GM12878 (cell line): ENCODE measurements around the gene MLN.

ENCODE experiments used
- CHD2 ChIP-seq: IDR thresholded peaks from 2 replicates; pipeline ENCODE4 v1.6.1; 2011; ENCODE audit warnings: low read depth, low read length, improper control_type of control experiment, borderline replicate concordance
- RAD51 ChIP-seq: fragments of 450-650 bp; IDR thresholded peaks from 2 replicates; pipeline ENCODE4 v1.6.1; 2016; ENCODE audit warnings: moderate library complexity, mild to moderate bottlenecking, inconsistent platforms
- RCOR1 ChIP-seq: conservative IDR thresholded peaks from 2 replicates; pipeline ENCODE4 v1.6.1; 2012; ENCODE audit warnings: low read depth, low read length, improper control_type of control experiment
- TF ChIP-seq, protein P1 (sequence below), 3 experiments: IDR thresholded peaks in 2 of 3; conservative IDR thresholded peaks in 1 of 3; 2 replicates each; pipeline ENCODE4 v1.5.1; 2011; ENCODE audit warnings: low read depth in 3 of 3, low read length in 3 of 3, mild to moderate bottlenecking in 3 of 3, control low read depth in 2 of 3, moderate library complexity in 2 of 3, inconsistent platforms in 1 of 3, mixed read lengths in 1 of 3; ENCODE audit not compliant: control insufficient read depth in 2 of 3, insufficient read depth in 1 of 3; ENCODE audit errors: extremely low read depth in 1 of 3
- TF ChIP-seq, protein P2 (sequence below): IDR thresholded peaks from 2 replicates; pipeline ENCODE4 v1.6.1; 2012; ENCODE audit warnings: mild to moderate bottlenecking, low read depth, low read length

DNA sequence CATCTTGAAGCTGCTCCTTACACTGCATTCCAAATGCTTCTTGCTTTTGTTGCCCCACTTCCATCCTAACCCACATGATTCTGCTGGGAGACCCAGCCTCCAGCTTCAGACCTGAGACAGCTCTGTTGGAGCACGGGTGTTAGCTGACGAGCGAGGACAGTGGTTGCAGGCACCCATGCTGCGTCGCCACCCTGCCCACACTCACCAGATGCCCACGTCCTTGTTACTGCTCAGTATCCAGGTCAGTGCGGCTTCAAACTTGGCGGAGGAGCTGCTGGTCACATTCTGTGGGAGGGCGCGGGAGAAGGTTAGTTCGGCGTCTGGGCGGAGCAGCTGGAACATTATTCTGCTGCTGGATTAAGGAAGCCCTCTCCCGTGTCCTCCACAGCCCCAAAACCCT, 23.9 kb downstream of the MLN start:
- TF ChIP-seq CHD2 (no peak), RCOR1 (no peak), RAD51 (no peak)
- TF ChIP-seq, protein P1, sequence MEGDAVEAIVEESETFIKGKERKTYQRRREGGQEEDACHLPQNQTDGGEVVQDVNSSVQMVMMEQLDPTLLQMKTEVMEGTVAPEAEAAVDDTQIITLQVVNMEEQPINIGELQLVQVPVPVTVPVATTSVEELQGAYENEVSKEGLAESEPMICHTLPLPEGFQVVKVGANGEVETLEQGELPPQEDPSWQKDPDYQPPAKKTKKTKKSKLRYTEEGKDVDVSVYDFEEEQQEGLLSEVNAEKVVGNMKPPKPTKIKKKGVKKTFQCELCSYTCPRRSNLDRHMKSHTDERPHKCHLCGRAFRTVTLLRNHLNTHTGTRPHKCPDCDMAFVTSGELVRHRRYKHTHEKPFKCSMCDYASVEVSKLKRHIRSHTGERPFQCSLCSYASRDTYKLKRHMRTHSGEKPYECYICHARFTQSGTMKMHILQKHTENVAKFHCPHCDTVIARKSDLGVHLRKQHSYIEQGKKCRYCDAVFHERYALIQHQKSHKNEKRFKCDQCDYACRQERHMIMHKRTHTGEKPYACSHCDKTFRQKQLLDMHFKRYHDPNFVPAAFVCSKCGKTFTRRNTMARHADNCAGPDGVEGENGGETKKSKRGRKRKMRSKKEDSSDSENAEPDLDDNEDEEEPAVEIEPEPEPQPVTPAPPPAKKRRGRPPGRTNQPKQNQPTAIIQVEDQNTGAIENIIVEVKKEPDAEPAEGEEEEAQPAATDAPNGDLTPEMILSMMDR (IDR thresholded peaks at IDR 0.05 in 2 of 3, conservative IDR thresholded peaks at IDR 0.05 in 1 of 3; ENCODE audit: control insufficient read depth in 2 of 3, extremely low read depth in 1 of 3, insufficient read depth in 1 of 3, low read depth in 3 of 3, low read length in 3 of 3), result no peak
- TF ChIP-seq, protein P2, sequence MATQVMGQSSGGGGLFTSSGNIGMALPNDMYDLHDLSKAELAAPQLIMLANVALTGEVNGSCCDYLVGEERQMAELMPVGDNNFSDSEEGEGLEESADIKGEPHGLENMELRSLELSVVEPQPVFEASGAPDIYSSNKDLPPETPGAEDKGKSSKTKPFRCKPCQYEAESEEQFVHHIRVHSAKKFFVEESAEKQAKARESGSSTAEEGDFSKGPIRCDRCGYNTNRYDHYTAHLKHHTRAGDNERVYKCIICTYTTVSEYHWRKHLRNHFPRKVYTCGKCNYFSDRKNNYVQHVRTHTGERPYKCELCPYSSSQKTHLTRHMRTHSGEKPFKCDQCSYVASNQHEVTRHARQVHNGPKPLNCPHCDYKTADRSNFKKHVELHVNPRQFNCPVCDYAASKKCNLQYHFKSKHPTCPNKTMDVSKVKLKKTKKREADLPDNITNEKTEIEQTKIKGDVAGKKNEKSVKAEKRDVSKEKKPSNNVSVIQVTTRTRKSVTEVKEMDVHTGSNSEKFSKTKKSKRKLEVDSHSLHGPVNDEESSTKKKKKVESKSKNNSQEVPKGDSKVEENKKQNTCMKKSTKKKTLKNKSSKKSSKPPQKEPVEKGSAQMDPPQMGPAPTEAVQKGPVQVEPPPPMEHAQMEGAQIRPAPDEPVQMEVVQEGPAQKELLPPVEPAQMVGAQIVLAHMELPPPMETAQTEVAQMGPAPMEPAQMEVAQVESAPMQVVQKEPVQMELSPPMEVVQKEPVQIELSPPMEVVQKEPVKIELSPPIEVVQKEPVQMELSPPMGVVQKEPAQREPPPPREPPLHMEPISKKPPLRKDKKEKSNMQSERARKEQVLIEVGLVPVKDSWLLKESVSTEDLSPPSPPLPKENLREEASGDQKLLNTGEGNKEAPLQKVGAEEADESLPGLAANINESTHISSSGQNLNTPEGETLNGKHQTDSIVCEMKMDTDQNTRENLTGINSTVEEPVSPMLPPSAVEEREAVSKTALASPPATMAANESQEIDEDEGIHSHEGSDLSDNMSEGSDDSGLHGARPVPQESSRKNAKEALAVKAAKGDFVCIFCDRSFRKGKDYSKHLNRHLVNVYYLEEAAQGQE, result no peak
